ENCODE measurements around the gene NRAP. TPM values are rescaled to one million over a fixed set of nuclear protein-coding genes. Genes with fewer than 3 reads are reported as not detected.

NRAP gene
- total RNA-seq, 1 experiment from 2014 or later: not detected

GRCh38 chr10:113616244-113617074 lies 47.4 kb downstream of the NRAP start:
- Histone ChIP-seq H4K20me1 (ENCODE audit: insufficient read depth) (no peaks in the 10 kb centered on the region), H3K9me3 (ENCODE audit: insufficient read depth, low read depth) (no peaks in the 10 kb centered on the region), H3K27ac (no peak overlapping the region), H3K79me2 (ENCODE audit: low read depth) (no peaks in the 10 kb centered on the region), H3K4me2 (no peak overlapping the region), H3K4me3 (no peak overlapping the region), H3K9me2 (ENCODE audit: insufficient read depth) (no peaks in the 10 kb centered on the region), H3K27me3 (ENCODE audit: insufficient read depth, low read depth) (peaks cover 68% of the 10 kb centered on the region), H2AFZ (no peak overlapping the region), H3K36me3 (ENCODE audit: low read depth) (no peaks in the 10 kb centered on the region), H3F3A (ENCODE audit: insufficient read depth, low read depth) (no peaks in the 10 kb centered on the region), H3K4me1 (replicated peaks; ENCODE audit: insufficient read depth) (no peaks in the 10 kb centered on the region)
- POLR2A ChIA-PET (ENCODE audit: unreplicated experiment): no interaction called here
- no peak for DNase-seq
- intact Hi-C loops (cut with micrococcal nuclease; ENCODE audit: unreplicated experiment): no loop called here
- CTCF ChIA-PET: no interaction called here
- TF ChIP-seq CTCF (conservative IDR thresholded peaks at IDR 0.05) (peak; percentile 40), EZH2 (IDR thresholded peaks at IDR 0.05; ENCODE audit: low read depth) (no peak)
- no TSS peak for BruUV-seq (replicated peaks)

DNA sequence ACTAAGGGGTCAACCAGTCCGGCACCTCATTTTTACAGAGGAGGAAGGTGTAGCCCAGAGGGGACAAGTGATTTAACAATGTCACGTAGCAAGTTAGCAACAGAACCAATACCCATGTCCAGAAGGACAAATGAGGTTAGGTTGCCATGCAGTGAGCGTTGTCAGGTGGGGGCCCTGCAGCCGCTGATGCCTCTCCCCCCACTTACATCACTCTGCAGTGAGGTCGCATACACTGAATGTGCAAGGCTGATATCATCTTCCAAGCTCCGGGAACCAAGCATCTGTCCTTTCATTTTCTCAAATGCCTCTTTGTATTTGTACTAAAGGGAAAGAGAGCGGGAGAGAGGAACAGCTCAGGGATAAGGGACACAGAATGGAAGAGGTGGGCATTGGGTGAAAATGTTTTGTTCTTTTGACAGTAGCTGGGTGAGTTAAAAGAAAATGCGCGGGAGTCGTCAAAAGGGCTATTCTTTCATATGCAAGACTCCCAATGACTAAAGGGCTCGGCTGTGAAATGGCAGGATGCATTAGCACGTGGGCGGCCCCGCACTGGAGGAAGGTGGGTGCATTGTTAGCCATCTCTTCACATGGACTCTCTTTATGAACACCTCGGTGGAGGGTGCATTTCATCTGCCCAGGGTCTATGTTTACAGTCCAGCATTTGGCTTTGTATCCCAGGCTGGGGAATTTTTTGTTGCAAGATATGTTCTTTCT lies 49.7 kb downstream of the NRAP start:
- no peaks in the 10 kb centered on the region for H3F3A ChIP-seq (ENCODE audit: insufficient read depth, low read depth)
- H3K79me2 ChIP-seq (ENCODE audit: low read depth): no peaks in the 10 kb centered on the region
- no peaks in the 10 kb centered on the region for H3K4me1 ChIP-seq (replicated peaks; ENCODE audit: insufficient read depth)
- H3K27ac ChIP-seq: no peak overlapping the region
- H3K4me3 ChIP-seq: no peak overlapping the region
- no peak overlapping the region for H2AFZ ChIP-seq
- no peaks in the 10 kb centered on the region for H3K36me3 ChIP-seq (ENCODE audit: low read depth)
- no peak overlapping the region for H3K4me2 ChIP-seq
- POLR2A ChIA-PET (ENCODE audit: unreplicated experiment): no interaction called here
- no TSS peak for BruUV-seq (replicated peaks)
- H3K9me2 ChIP-seq (ENCODE audit: insufficient read depth): no peaks in the 10 kb centered on the region
- H3K9me3 ChIP-seq (ENCODE audit: insufficient read depth, low read depth): no peaks in the 10 kb centered on the region
- TF ChIP-seq EZH2 (IDR thresholded peaks at IDR 0.05; ENCODE audit: low read depth): no peak
- TF ChIP-seq CTCF (conservative IDR thresholded peaks at IDR 0.05): no peak
- H3K27me3 ChIP-seq (ENCODE audit: insufficient read depth, low read depth): peaks cover 49% of the 10 kb centered on the region
- CTCF ChIA-PET: no interaction called here
- intact Hi-C loops (cut with micrococcal nuclease; ENCODE audit: unreplicated experiment): no loop called here
- no peak for DNase-seq
- H4K20me1 ChIP-seq (ENCODE audit: insufficient read depth): no peaks in the 10 kb centered on the region

- Histone ChIP-seq H3K36me3 (ENCODE audit: low read depth) (no peaks in the 10 kb centered on the region), H3F3A (ENCODE audit: insufficient read depth, low read depth) (no peaks in the 10 kb centered on the region), H3K27me3 (ENCODE audit: insufficient read depth, low read depth) (peaks cover 46% of the 10 kb centered on the region), H2AFZ (no peak overlapping the region), H3K27ac (no peak overlapping the region), H3K4me2 (no peak overlapping the region), H3K4me1 (replicated peaks; ENCODE audit: insufficient read depth) (no peaks in the 10 kb centered on the region), H3K9me2 (ENCODE audit: insufficient read depth) (no peaks in the 10 kb centered on the region), H3K79me2 (ENCODE audit: low read depth) (no peaks in the 10 kb centered on the region), H3K4me3 (no peak overlapping the region), H3K9me3 (ENCODE audit: insufficient read depth, low read depth) (no peaks in the 10 kb centered on the region), H4K20me1 (ENCODE audit: insufficient read depth) (no peaks in the 10 kb centered on the region)
- no TSS peak for BruUV-seq (replicated peaks)
- intact Hi-C loops (cut with micrococcal nuclease; ENCODE audit: unreplicated experiment): no loop called here
- POLR2A ChIA-PET (ENCODE audit: unreplicated experiment): no interaction called here
- no peak for DNase-seq
- TF ChIP-seq CTCF (conservative IDR thresholded peaks at IDR 0.05): no peak
- TF ChIP-seq EZH2 (IDR thresholded peaks at IDR 0.05; ENCODE audit: low read depth): no peak
- CTCF ChIA-PET: no interaction called here
Observed at GRCh38 chr10:113613427-113613826, 50.4 kb downstream of the NRAP start.
